RPMI7951 (cell line): ENCODE data around the gene ZBTB39. TPM values are rescaled to one million over a fixed set of nuclear protein-coding genes. Genes with fewer than 3 reads are reported as not detected.
"Not testable (repeated sequence)": the region's sequence is repeated elsewhere in the genome, so short reads cannot be mapped to it uniquely, and the experiment has no call there.

Experiments used
- DNase-seq: peaks from one replicate; pipeline ENCODE4 v3.0.0-alpha.2; 2012; ENCODE audit warnings: low read depth
- total RNA-seq: library from RNA; depleted of rRNA; stranded (reverse); fragments of >200 nt; shearing (Covaris generic); gene quantifications from 2 replicates; pipeline ENCODE4 v1.2.3, GENCODE V29; 2014; rRNA removed

Gene ZBTB39
- total RNA-seq: 2.3 and 2.6 TPM in 2 replicates

- DNase-seq: peak; percentile 57
These were observed at the start of gene ZBTB39 for GRCh38 chr12:57005980-57006808. ZBTB39 (minus strand) TSS chr12:57006546; CDS start chr12:57004917, 1,629 bp downstream.

GRCh38 chr12:57055824-57056223 is 49.5 kb upstream of the ZBTB39 start:
- no peak for DNase-seq

- not testable (repeated sequence) for DNase-seq
These were observed 47.6 kb upstream of the ZBTB39 start for GRCh38 chr12:57053901-57054300.

- DNase-seq: not testable (repeated sequence)
These were observed 46.8 kb upstream of the ZBTB39 start for GRCh38 chr12:57053146-57053545.

DNA sequence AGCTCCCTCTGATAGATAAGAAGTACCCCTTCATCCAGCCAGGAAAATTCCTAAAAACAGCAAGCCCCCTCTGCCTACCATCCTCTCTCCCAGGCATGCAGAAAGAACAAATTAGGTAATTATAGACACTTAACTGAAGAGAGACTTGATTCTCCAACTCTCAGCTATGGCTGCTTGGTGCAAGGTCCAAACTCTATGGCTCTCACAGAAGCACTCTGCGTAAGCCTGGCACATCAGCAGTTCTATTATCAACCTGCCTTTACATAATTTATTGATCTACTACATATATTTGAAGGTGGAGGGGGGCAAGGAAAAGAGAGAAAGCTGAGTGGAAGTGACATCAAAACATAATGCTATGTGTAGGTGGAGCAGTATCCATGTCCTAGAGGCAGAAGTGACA is 44.7 kb upstream of the ZBTB39 start:
- DNase-seq: no peak

DNA sequence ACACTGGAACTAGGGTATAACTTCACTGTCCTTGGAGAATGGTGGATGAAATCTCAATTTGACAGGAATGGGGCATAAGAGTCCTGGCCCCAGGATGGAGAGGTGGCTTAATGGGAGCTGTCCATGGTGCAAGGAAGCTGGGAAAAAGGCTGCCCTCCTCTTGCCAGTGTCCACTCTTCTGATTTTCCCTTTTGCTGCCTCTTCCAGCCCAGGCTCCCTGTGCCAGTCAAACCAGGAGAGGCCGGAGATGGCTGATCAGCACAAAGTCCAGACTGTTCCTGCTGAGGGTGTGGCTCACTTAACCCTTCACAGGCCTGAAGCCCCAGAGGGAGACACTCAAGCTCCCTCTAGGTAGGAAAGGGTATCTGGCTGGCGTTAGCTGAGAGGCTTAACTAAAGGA is 43.5 kb upstream of the ZBTB39 start, which contains the start of gene MYO1A:
MYO1A (minus strand) TSS at position 240 of the 400 bp plus-strand sequence. CDS start 1,806 bp downstream, outside the sequence.
- peak; percentile 16 for DNase-seq

GRCh38 chr12:57049119-57049446 is 42.7 kb upstream of the ZBTB39 start:
- DNase-seq: no peak

- DNase-seq: no peak
These were observed 42.2 kb upstream of the ZBTB39 start for GRCh38 chr12:57048423-57049118.

GRCh38 chr12:57047981-57048380 is 41.6 kb upstream of the ZBTB39 start:
- peak; percentile 9 for DNase-seq

DNA sequence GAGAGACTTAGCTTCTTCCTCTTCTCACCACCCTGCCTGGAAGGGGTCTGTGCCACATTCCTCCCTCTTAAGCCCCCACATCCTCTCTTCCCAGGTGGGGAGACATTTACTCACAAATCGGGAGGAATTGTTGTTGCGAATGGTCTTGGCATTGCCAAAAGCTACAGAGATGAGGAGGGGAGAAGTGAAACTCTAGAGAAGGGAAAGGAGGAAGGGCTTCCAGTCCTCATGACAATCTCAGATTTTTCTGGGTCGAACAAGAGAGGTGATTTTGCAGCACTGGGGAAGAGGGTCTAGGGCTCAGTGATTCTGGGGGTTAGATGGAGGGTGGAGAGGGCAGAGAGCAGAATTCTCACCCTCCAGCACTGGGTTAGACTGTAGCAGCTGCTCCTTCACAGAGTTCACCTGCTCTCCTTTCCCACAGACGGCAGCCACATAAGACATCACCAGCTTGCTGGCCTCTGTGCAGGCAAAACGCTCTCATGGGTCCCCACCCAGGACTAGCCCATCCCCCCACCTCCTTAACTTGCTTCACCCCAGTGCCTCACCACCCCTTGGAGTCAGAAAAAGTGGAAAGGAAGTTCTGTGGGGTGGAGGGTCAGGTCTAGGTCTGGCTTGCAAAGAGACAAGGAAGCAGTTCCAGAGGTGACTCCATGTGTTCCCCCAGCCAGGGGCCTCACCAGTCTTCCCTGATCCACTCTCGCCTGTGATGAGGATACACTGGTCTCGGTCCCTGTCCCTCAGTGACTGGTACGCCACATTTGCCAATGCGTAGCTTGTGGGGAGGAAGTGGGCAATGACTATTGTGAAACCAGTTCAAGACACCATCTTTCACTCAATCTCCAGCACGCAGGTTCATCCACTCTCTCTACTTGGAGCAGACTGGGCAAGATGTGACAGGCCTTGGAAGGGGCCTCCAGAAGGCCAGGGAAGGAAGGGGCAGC is 40.9 kb upstream of the ZBTB39 start:
- DNase-seq: no peak

- DNase-seq: no peak
These were observed 39.9 kb upstream of the ZBTB39 start for GRCh38 chr12:57046086-57046791.

- DNase-seq: no peak
These were observed 38.5 kb upstream of the ZBTB39 start for GRCh38 chr12:57044889-57045288.

GRCh38 chr12:57044468-57044867 is 38.1 kb upstream of the ZBTB39 start:
- DNase-seq: no peak

- DNase-seq: no peak
These were observed 36.3 kb upstream of the ZBTB39 start for GRCh38 chr12:57042695-57043094.

- no peak for DNase-seq
These were observed 34.4 kb upstream of the ZBTB39 start for GRCh38 chr12:57040750-57041149.

- no peak for DNase-seq
These were observed 33.9 kb upstream of the ZBTB39 start for GRCh38 chr12:57040211-57040610.

DNA sequence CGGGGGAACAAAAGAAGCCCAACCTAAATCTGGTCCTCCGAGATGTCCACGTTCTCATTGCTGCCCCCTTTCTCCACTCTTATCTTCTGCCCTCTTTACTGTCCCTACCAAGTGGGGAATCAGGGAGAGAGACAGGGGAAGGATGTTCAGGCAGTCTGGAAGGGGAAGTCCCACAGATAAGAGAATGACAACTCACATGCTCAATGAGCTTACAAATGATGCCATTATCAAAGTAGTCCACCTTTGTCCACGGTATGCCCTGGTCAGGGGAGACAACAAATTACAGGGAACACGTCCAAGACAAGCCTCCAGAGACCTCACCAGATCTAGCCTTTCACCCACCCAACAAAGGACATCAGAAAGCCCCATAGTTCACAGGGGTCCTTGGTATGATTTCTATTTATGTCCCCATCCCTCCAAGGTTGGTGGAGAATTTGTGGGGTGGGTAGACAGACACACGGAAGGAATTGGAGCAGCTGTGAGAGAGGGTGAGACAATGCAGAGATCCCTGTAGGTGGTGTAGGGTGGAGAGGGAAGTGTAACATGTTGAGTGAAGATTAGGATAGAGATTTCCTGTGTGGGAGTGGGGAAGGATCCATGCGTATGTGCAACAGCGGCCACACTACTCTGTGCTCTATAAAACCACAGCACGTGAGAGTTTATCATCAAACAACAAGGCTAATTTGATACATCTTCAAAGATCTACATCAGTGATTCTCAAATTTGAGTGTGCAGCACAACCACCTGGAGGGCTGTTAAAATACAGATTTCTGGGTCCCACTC is 32.9 kb upstream of the ZBTB39 start:
- no peak for DNase-seq

DNA sequence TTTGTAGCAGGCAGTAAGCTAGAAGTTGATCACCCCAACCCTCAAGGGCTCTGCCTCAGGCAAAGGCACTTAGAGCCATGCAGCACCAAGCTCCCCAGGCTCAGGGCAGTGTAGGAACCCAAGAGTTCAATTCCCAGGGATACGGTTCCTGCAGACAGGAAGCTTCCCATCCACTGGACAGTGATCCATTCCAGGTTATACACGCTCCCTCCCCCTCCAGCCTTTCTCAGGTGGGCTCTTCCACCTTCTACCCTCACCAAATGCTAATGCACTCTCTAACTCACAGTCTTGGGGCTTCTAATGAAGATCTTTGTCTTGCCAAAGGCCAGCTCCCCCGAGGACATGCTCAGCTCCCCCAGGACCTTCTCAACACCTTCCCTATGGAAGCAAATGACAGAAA is 30.9 kb upstream of the ZBTB39 start:
- DNase-seq: no peak

DNA sequence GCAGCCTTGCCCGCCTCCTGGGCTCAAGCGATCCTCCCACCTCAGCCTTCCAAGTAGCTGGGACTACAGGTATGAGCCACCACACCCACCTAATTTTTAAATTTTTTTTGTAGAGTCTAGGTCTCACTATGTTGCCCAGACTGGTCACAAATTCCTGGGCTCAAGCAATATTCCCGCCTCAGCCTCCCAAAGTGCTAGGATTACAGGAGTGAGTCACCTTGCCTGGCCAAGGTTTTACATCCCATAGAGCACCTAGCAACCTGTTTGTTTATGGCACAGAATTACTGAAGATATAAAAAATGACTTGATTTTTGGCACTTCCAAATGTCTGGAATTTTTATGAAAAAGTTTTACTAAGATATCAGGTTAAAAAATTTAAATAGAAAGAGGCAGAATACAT is 27.1 kb upstream of the ZBTB39 start:
- DNase-seq: no peak

GRCh38 chr12:57031789-57032188 is 25.4 kb upstream of the ZBTB39 start:
- no peak for DNase-seq
